ENCODE data around the gene CDH12. TPM values are rescaled to one million over a fixed set of nuclear protein-coding genes. Genes with fewer than 3 reads are reported as not detected.

The CDH12 gene
- total RNA-seq, 1 donor from 2014 or later: 23.5 TPM

- TF ChIP-seq CTCF (IDR thresholded peaks at IDR 0.05; ENCODE audit: partially characterized antibody, unreplicated experiment): no peak
These were observed 1021.9 kb downstream of the CDH12 start for GRCh38 chr5:21831145-21831787.

DNA sequence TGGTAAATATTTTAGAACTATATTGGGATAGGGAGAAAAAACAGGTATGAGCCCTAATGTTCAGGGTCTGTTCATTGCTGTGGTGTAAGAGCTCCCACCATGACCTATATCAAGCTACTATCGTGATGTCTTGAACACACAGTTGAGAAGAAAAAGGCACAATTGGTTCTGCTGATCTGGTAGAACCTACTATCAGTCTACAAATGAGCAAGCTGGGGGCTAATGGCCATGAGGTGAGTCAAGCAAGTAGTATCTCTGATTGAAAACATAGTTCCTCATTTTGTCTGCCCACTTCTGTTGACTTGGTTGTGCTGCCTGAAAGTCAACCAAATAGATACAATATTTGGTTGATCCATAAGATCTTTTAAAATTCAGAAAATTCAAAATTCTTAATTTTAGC, 1026.3 kb downstream of the CDH12 start:
- no peak for TF ChIP-seq CTCF (IDR thresholded peaks at IDR 0.05; ENCODE audit: partially characterized antibody, unreplicated experiment)
- Mint-ChIP-seq H3K4me3 (ENCODE audit: unreplicated experiment) (no peak overlapping the region), H3K27ac (ENCODE audit: unreplicated experiment) (no peak overlapping the region), H3K36me3 (ENCODE audit: unreplicated experiment) (no peaks in the 10 kb centered on the region), H3K4me1 (ENCODE audit: low read depth, unreplicated experiment) (no peaks in the 10 kb centered on the region), H3K27me3 (ENCODE audit: unreplicated experiment) (no peaks in the 10 kb centered on the region), H3K9me3 (ENCODE audit: unreplicated experiment) (no peaks in the 10 kb centered on the region)
- no peak for DNase-seq

More at GRCh38 chr5:21831145-21831787, 1021.9 kb downstream of the CDH12 start:
- Mint-ChIP-seq H3K27me3 (ENCODE audit: unreplicated experiment) (no peaks in the 10 kb centered on the region), H3K27ac (ENCODE audit: unreplicated experiment) (no peak overlapping the region), H3K36me3 (ENCODE audit: unreplicated experiment) (no peaks in the 10 kb centered on the region), H3K4me3 (ENCODE audit: unreplicated experiment) (no peak overlapping the region), H3K9me3 (ENCODE audit: unreplicated experiment) (no peaks in the 10 kb centered on the region), H3K4me1 (ENCODE audit: low read depth, unreplicated experiment) (no peaks in the 10 kb centered on the region)
- DNase-seq: no peak

GRCh38 chr5:21823588-21823987, 1029.6 kb downstream of the CDH12 start:
- no peak overlapping the region for H3K27ac Mint-ChIP-seq (ENCODE audit: unreplicated experiment)
- H3K36me3 Mint-ChIP-seq (ENCODE audit: unreplicated experiment): no peaks in the 10 kb centered on the region
- no peak for DNase-seq
- no peak overlapping the region for H3K4me3 Mint-ChIP-seq (ENCODE audit: unreplicated experiment)
- H3K27me3 Mint-ChIP-seq (ENCODE audit: unreplicated experiment): no peaks in the 10 kb centered on the region
- no peaks in the 10 kb centered on the region for H3K4me1 Mint-ChIP-seq (ENCODE audit: low read depth, unreplicated experiment)
- H3K9me3 Mint-ChIP-seq (ENCODE audit: unreplicated experiment): no peaks in the 10 kb centered on the region
- TF ChIP-seq CTCF (IDR thresholded peaks at IDR 0.05; ENCODE audit: partially characterized antibody, unreplicated experiment): no peak

- Mint-ChIP-seq H3K9me3 (ENCODE audit: unreplicated experiment) (no peaks in the 10 kb centered on the region), H3K36me3 (ENCODE audit: unreplicated experiment) (no peaks in the 10 kb centered on the region), H3K27ac (ENCODE audit: unreplicated experiment) (no peak overlapping the region), H3K4me3 (ENCODE audit: unreplicated experiment) (no peak overlapping the region), H3K4me1 (ENCODE audit: low read depth, unreplicated experiment) (no peaks in the 10 kb centered on the region), H3K27me3 (ENCODE audit: unreplicated experiment) (no peaks in the 10 kb centered on the region)
- DNase-seq: no peak
- no peak for TF ChIP-seq CTCF (IDR thresholded peaks at IDR 0.05; ENCODE audit: partially characterized antibody, unreplicated experiment)
These were observed 1030.0 kb downstream of the CDH12 start for GRCh38 chr5:21823076-21823574.

- Mint-ChIP-seq H3K4me3 (ENCODE audit: unreplicated experiment) (no peak overlapping the region), H3K9me3 (ENCODE audit: unreplicated experiment) (no peaks in the 10 kb centered on the region), H3K4me1 (ENCODE audit: low read depth, unreplicated experiment) (peaks cover 3% of the 10 kb centered on the region), H3K36me3 (ENCODE audit: unreplicated experiment) (no peaks in the 10 kb centered on the region), H3K27me3 (ENCODE audit: unreplicated experiment) (no peaks in the 10 kb centered on the region), H3K27ac (ENCODE audit: unreplicated experiment) (no peak overlapping the region)
- no peak for DNase-seq
- no peak for TF ChIP-seq CTCF (IDR thresholded peaks at IDR 0.05; ENCODE audit: partially characterized antibody, unreplicated experiment)
These were observed 1032.6 kb downstream of the CDH12 start for GRCh38 chr5:21820527-21820926.
